HEK293 (cell line): ENCODE data around the gene SOX12.

Experiments used
- CTCF ChIA-PET: fragments of 350-600 bp; formaldehyde crosslinking; extraction: SDS; loops from one replicate; lab custom pipeline; 2021; ENCODE audit warnings: antibody characterized with exemption; lab: Yijun Ruan, JAX
- POLR2A ChIA-PET: fragments of 300-600 bp; formaldehyde crosslinking; extraction: SDS; loops from one replicate; lab custom pipeline; 2020; ENCODE audit warnings: antibody characterized with exemption, inconsistent platforms; lab: Yijun Ruan, JAX
- H3K27ac ChIP-seq: fragments of 200-500 bp; sonication (Bioruptor generic); 2 replicates; pipeline ENCODE4 v1.5.1; 2014; ENCODE audit warnings: low read depth, low read length, control low read depth, inconsistent platforms; ENCODE audit errors: extremely low read depth
- H3K36me3 ChIP-seq, 2 experiments: fragments of 200-500 bp in 1 of 2; sonication (Bioruptor generic) in 1 of 2; 1 replicate in 1 of 2; 2 replicates in 1 of 2; pipeline ENCODE4 v1.5.1; 2014 to 2017; ENCODE audit warnings: inconsistent platforms in 2 of 2, low read length in 2 of 2; ENCODE audit not compliant: control insufficient read depth in 2 of 2, insufficient read depth in 1 of 2
- H3K4me1 ChIP-seq: fragments of 200-500 bp; sonication (Bioruptor generic); 2 replicates; pipeline ENCODE4 v1.5.1; 2014; ENCODE audit warnings: mild to moderate bottlenecking, low read length, inconsistent platforms; ENCODE audit not compliant: control insufficient read depth, insufficient read depth
- H3K4me3 ChIP-seq: 2 replicates; pipeline ENCODE4 v1.5.1; 2011; ENCODE audit warnings: low read depth, mild to moderate bottlenecking, control low read depth, low read length, moderate library complexity
- H3K9me3 ChIP-seq: fragments of 200-500 bp; sonication (Bioruptor generic); 2 replicates; pipeline ENCODE4 v1.5.1; 2014; ENCODE audit warnings: low read depth, low read length, inconsistent platforms; ENCODE audit not compliant: control insufficient read depth, insufficient read depth
- ATF2 ChIP-seq: fragments of 450-650 bp; formaldehyde crosslinking; IDR thresholded peaks from 2 replicates; pipeline ENCODE4 v1.5.1; 2016; ENCODE audit warnings: missing biosample characterization, missing genetic modification characterization, low read depth
- GLIS2 ChIP-seq: fragments of 450-650 bp; formaldehyde crosslinking; IDR thresholded peaks from 2 replicates; pipeline ENCODE4 v1.5.1; 2016; ENCODE audit warnings: missing biosample characterization, missing genetic modification characterization
- KLF9 ChIP-seq: fragments of 450-650 bp; formaldehyde crosslinking; IDR thresholded peaks from 2 replicates; pipeline ENCODE4 v1.5.1; 2016; ENCODE audit warnings: missing biosample characterization, missing genetic modification characterization, low read depth
- OSR2 ChIP-seq: fragments of 450-650 bp; formaldehyde crosslinking; IDR thresholded peaks from 2 replicates; pipeline ENCODE4 v1.5.1; 2016; ENCODE audit warnings: missing biosample characterization, missing genetic modification characterization
- SP2 ChIP-seq: fragments of 450-650 bp; formaldehyde crosslinking; IDR thresholded peaks from 2 replicates; pipeline ENCODE4 v1.5.1; 2016; ENCODE audit warnings: missing biosample characterization, missing genetic modification characterization
- ZBTB1 ChIP-seq: fragments of 450-650 bp; formaldehyde crosslinking; IDR thresholded peaks from 2 replicates; pipeline ENCODE4 v1.5.1; 2016; ENCODE audit warnings: missing biosample characterization, missing genetic modification characterization
- ZBTB10 ChIP-seq: fragments of 450-650 bp; formaldehyde crosslinking; IDR thresholded peaks from 2 replicates; pipeline ENCODE4 v1.5.1; 2016; ENCODE audit warnings: missing biosample characterization, missing genetic modification characterization
- ZBTB11 ChIP-seq: fragments of 450-650 bp; formaldehyde crosslinking; conservative IDR thresholded peaks from 2 replicates; pipeline ENCODE4 v1.5.1; 2016; ENCODE audit warnings: low read depth, missing biosample characterization, missing genetic modification characterization
- ZBTB17 ChIP-seq: fragments of 450-650 bp; formaldehyde crosslinking; IDR thresholded peaks from 2 replicates; pipeline ENCODE4 v1.5.1; 2016; ENCODE audit warnings: missing biosample characterization, missing genetic modification characterization
- ZBTB48 ChIP-seq: fragments of 450-650 bp; formaldehyde crosslinking; IDR thresholded peaks from 2 replicates; pipeline ENCODE4 v1.5.1; 2016; ENCODE audit warnings: missing biosample characterization, missing genetic modification characterization
- ZNF121 ChIP-seq: fragments of 450-650 bp; formaldehyde crosslinking; IDR thresholded peaks from 2 replicates; pipeline ENCODE4 v1.5.1; 2016; ENCODE audit warnings: missing biosample characterization, missing genetic modification characterization
- ZNF223 ChIP-seq: fragments of 450-650 bp; formaldehyde crosslinking; IDR thresholded peaks from 2 replicates; pipeline ENCODE4 v1.5.1; 2016; ENCODE audit warnings: missing biosample characterization, missing genetic modification characterization
- ZNF302 ChIP-seq: fragments of 450-650 bp; formaldehyde crosslinking; IDR thresholded peaks from 2 replicates; pipeline ENCODE4 v1.5.1; 2016; ENCODE audit warnings: missing biosample characterization, missing genetic modification characterization, low read depth
- ZNF394 ChIP-seq: fragments of 450-650 bp; formaldehyde crosslinking; IDR thresholded peaks from 2 replicates; pipeline ENCODE4 v1.5.1; 2016; ENCODE audit warnings: missing biosample characterization, missing genetic modification characterization, mild to moderate bottlenecking, moderate library complexity, borderline replicate concordance
- ZNF777 ChIP-seq: fragments of 450-650 bp; formaldehyde crosslinking; IDR thresholded peaks from 2 replicates; pipeline ENCODE4 v1.5.1; 2017; ENCODE audit warnings: missing biosample characterization, missing genetic modification characterization, borderline replicate concordance
- ZNF792 ChIP-seq: fragments of 450-650 bp; formaldehyde crosslinking; IDR thresholded peaks from 2 replicates; pipeline ENCODE4 v1.5.1; 2016; ENCODE audit warnings: missing biosample characterization, missing genetic modification characterization
- ZNF837 ChIP-seq: fragments of 450-650 bp; formaldehyde crosslinking; IDR thresholded peaks from 2 replicates; pipeline ENCODE4 v1.5.1; 2016; ENCODE audit warnings: missing biosample characterization, missing genetic modification characterization
- ZXDB ChIP-seq: fragments of 450-650 bp; formaldehyde crosslinking; IDR thresholded peaks from 2 replicates; pipeline ENCODE4 v1.5.1; 2016; ENCODE audit warnings: missing biosample characterization, missing genetic modification characterization
- TF ChIP-seq, protein P1 (sequence below): fragments of 450-650 bp; formaldehyde crosslinking; IDR thresholded peaks from 2 replicates; pipeline ENCODE4 v1.5.1; 2016; ENCODE audit warnings: missing biosample characterization, missing genetic modification characterization
- TF ChIP-seq, protein P2 (sequence below): fragments of 450-650 bp; formaldehyde crosslinking; IDR thresholded peaks from 2 replicates; pipeline ENCODE4 v1.5.1; 2016; ENCODE audit warnings: missing biosample characterization, missing genetic modification characterization

The SOX12 gene

GRCh38 chr20:316316-317068 lies 8.9 kb upstream of the SOX12 start:
- Histone ChIP-seq H3K4me3 (no peak overlapping the region), H3K27ac (no peak overlapping the region), H3K36me3 (no peaks in the 10 kb centered on the region), H3K9me3 (no peaks in the 10 kb centered on the region; the same call in 1 of the 2 replicates), H3K4me1 (peaks cover 4% of the 10 kb centered on the region; the same call in 1 of the 2 replicates)
- TF ChIP-seq ATF2 (tag by site-specific recombination), result no peak
- no peak for TF ChIP-seq ZNF777
- no peak for TF ChIP-seq ZNF121 (tag by site-specific recombination)
- TF ChIP-seq ZNF302 (tag by site-specific recombination), result no peak
- no peak for TF ChIP-seq ZNF792 (tag by site-specific recombination)
- TF ChIP-seq GLIS2 (tag by site-specific recombination), result no peak
- TF ChIP-seq, protein P1, sequence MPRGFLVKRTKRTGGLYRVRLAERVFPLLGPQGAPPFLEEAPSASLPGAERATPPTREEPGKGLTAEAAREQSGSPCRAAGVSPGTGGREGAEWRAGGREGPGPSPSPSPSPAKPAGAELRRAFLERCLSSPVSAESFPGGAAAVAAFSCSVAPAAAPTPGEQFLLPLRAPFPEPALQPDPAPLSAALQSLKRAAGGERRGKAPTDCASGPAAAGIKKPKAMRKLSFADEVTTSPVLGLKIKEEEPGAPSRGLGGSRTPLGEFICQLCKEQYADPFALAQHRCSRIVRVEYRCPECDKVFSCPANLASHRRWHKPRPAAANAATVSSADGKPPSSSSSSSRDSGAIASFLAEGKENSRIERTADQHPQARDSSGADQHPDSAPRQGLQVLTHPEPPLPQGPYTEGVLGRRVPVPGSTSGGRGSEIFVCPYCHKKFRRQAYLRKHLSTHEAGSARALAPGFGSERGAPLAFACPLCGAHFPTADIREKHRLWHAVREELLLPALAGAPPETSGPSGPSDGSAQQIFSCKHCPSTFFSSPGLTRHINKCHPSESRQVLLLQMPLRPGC (tag by site-specific recombination), result no peak
- no peak for TF ChIP-seq ZBTB10
- TF ChIP-seq ZNF223 (tag by site-specific recombination), result no peak
- TF ChIP-seq ZBTB1 (tag by site-specific recombination), result no peak
- no peak for TF ChIP-seq ZBTB48
- POLR2A ChIA-PET, result no interaction called here
- CTCF ChIA-PET, result no interaction called here

GRCh38 chr20:324177-325044 lies 941 bp upstream of the SOX12 start:
- POLR2A ChIA-PET, result interaction anchor here (0.6 to 5.6 kb wide), 9 partner anchors 12 to 220 kb away, joined by 3 to 74 read pairs (median 4); partner anchors contain the start of genes CSNK2A1, NRSN2 and ZCCHC3
- Histone ChIP-seq H3K4me3 (peak overlapping the region; percentile 43), H3K36me3 (peaks cover 0 to 5% of the 10 kb centered on the region in 2 experiments; a peak in 1 of 3 replicates), H3K27ac (peak overlapping the region; percentile 99), H3K9me3 (no peaks in the 10 kb centered on the region; the same call in 1 of the 2 replicates), H3K4me1 (peaks cover 10% of the 10 kb centered on the region)
- CTCF ChIA-PET, result interaction anchor here (0.5 to 2.1 kb wide), 6 partner anchors 13 to 410 kb away, joined by 3 to 8 read pairs (median 3); no protein-coding TSS in a partner anchor
- TF ChIP-seq ZXDB (peak; percentile 97), ZBTB17 (peak; percentile 82), ZBTB11 (tag by site-specific recombination) (0 out of 2 replicates have a peak, but pooled peaks have one; percentile 14), KLF9 (peak; percentile 97), ZNF837 (no peak), ZNF394 (tag by site-specific recombination) (peak; percentile 82), SP2 (peak; percentile 83), OSR2 (tag by site-specific recombination) (peak; percentile 81)
- TF ChIP-seq, protein P2, sequence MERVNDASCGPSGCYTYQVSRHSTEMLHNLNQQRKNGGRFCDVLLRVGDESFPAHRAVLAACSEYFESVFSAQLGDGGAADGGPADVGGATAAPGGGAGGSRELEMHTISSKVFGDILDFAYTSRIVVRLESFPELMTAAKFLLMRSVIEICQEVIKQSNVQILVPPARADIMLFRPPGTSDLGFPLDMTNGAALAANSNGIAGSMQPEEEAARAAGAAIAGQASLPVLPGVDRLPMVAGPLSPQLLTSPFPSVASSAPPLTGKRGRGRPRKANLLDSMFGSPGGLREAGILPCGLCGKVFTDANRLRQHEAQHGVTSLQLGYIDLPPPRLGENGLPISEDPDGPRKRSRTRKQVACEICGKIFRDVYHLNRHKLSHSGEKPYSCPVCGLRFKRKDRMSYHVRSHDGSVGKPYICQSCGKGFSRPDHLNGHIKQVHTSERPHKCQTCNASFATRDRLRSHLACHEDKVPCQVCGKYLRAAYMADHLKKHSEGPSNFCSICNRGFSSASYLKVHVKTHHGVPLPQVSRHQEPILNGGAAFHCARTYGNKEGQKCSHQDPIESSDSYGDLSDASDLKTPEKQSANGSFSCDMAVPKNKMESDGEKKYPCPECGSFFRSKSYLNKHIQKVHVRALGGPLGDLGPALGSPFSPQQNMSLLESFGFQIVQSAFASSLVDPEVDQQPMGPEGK (tag by site-specific recombination), result peak; percentile 92
